Suprapubic skin (tissue), 4 donors: ENCODE measurements around the gene DDB1. TPM values are rescaled to one million over a fixed set of nuclear protein-coding genes. Genes with fewer than 3 reads are reported as not detected.

ENCODE experiments used
- DNase-seq, 2 donors: peaks; one replicate each; pipeline ENCODE4 v3.0.0-alpha.2; 2019; ENCODE audit warnings: low spot score in 2 of 2
- H3K27ac ChIP-seq: fragments of 200-600 bp; sonication (generic); one replicate; pipeline ENCODE4 v1.5.1; 2019
- H3K27me3 ChIP-seq: fragments of 200-600 bp; sonication (generic); one replicate; pipeline ENCODE4 v1.5.1; 2019
- H3K36me3 ChIP-seq: fragments of 200-600 bp; sonication (generic); one replicate; pipeline ENCODE4 v1.5.1; 2019
- H3K4me1 ChIP-seq: fragments of 200-600 bp; sonication (generic); one replicate; pipeline ENCODE4 v1.5.1; 2019
- H3K4me3 ChIP-seq: fragments of 200-600 bp; sonication (generic); one replicate; pipeline ENCODE4 v1.5.1; 2019; ENCODE audit warnings: mild to moderate bottlenecking
- H3K9me3 ChIP-seq: fragments of 200-600 bp; sonication (generic); one replicate; pipeline ENCODE4 v1.5.1; 2019
- CTCF ChIP-seq, 2 donors: fragments of 200-600 bp in 1 of 2; fragments of 450-650 bp in 1 of 2; sonication (generic) in 1 of 2; IDR thresholded peaks; one replicate each; pipeline ENCODE4 v1.5.1; 2016 to 2019; ENCODE audit warnings: antibody characterized with exemption in 2 of 2, mild to moderate bottlenecking in 1 of 2, moderate library complexity in 1 of 2
- EP300 ChIP-seq: sonication (generic); formaldehyde crosslinking; IDR thresholded peaks from one replicate; pipeline ENCODE4 v1.6.1; 2017; ENCODE audit warnings: antibody characterized with exemption
- POLR2A ChIP-seq, 2 donors: fragments of 450-650 bp; IDR thresholded peaks; one replicate each; pipeline ENCODE4 v1.6.1; 2017; ENCODE audit warnings: antibody characterized with exemption in 2 of 2, mild to moderate bottlenecking in 2 of 2, moderate library complexity in 2 of 2
- POLR2AphosphoS5 ChIP-seq, 3 donors: sonication (generic); formaldehyde crosslinking; IDR thresholded peaks; one replicate each; pipeline ENCODE4 v1.6.1; 2017; ENCODE audit warnings: antibody characterized with exemption in 3 of 3
- WGBS: methylation state at CpG from one replicate; pipeline ENCODE4 v1.1.5; 2018; 5-methylcytosine and 5-hydroxymethylcytosine counted together
- total RNA-seq, 4 donors: library from RNA; depleted of rRNA; stranded (reverse); fragments of >200 nt; gene quantifications; one replicate each; pipeline ENCODE4 v1.1.0, GENCODE V29; 2016

Gene DDB1
- total RNA-seq, 4 donors from 2014 or later: 151 to 219 (median 182) TPM

- Histone ChIP-seq H3K36me3 (peaks cover 57% of the 10 kb centered on the region), H3K27ac (no peak overlapping the region), H3K9me3 (no peaks in the 10 kb centered on the region), H3K4me3 (no peak overlapping the region), H3K4me1 (peaks cover 29% of the 10 kb centered on the region), H3K27me3 (no peaks in the 10 kb centered on the region)
- DNase-seq: no peak
- no peak for TF ChIP-seq POLR2A (IDR thresholded peaks at IDR 0.05)
- 93% methylated on average over 9 of the region's 10 CpGs for WGBS
These were observed 17.0 kb upstream of the DDB1 start for GRCh38 chr11:61349916-61350315.

- H3K27ac ChIP-seq: no peak overlapping the region
- WGBS: 81% methylated on average over 4 of the region's 12 CpGs
- peaks cover 32% of the 10 kb centered on the region for H3K4me1 ChIP-seq
- TF ChIP-seq POLR2AphosphoS5 (IDR thresholded peaks at IDR 0.05) (no peak), POLR2A (IDR thresholded peaks at IDR 0.05) (no peak), EP300 (no peak), CTCF (IDR thresholded peaks at IDR 0.05) (no peak)
- no peaks in the 10 kb centered on the region for H3K27me3 ChIP-seq
- H3K4me3 ChIP-seq: no peak overlapping the region
- no peak for DNase-seq
- H3K9me3 ChIP-seq: no peaks in the 10 kb centered on the region
- peaks cover 55% of the 10 kb centered on the region for H3K36me3 ChIP-seq
These were observed 16.4 kb upstream of the DDB1 start for GRCh38 chr11:61349189-61349751.

- H3K4me3 ChIP-seq: no peak overlapping the region
- no peak overlapping the region for H3K27ac ChIP-seq
- TF ChIP-seq POLR2A (IDR thresholded peaks at IDR 0.05) (no peak), CTCF (IDR thresholded peaks at IDR 0.05) (no peak), EP300 (no peak), POLR2AphosphoS5 (IDR thresholded peaks at IDR 0.05) (no peak)
- H3K4me1 ChIP-seq: peaks cover 26% of the 10 kb centered on the region
- 78% methylated on average over 5 of the region's 11 CpGs for WGBS
- no peaks in the 10 kb centered on the region for H3K9me3 ChIP-seq
- DNase-seq: no peak
- H3K36me3 ChIP-seq: peaks cover 58% of the 10 kb centered on the region
- no peaks in the 10 kb centered on the region for H3K27me3 ChIP-seq
These were observed 15.1 kb upstream of the DDB1 start for GRCh38 chr11:61347916-61348461.

- no peaks in the 10 kb centered on the region for H3K9me3 ChIP-seq
- no peak overlapping the region for H3K4me3 ChIP-seq
- TF ChIP-seq POLR2A (IDR thresholded peaks at IDR 0.05) (no peak), EP300 (no peak)
- no peaks in the 10 kb centered on the region for H3K27me3 ChIP-seq
- DNase-seq: no peak
- H3K27ac ChIP-seq: peak overlapping the region; percentile 73
- 47% methylated on average over 9 of the region's 14 CpGs for WGBS
- peaks cover 26% of the 10 kb centered on the region for H3K4me1 ChIP-seq
- peaks cover 60% of the 10 kb centered on the region for H3K36me3 ChIP-seq
These were observed 13.3 kb upstream of the DDB1 start for GRCh38 chr11:61345954-61346843.

GRCh38 chr11:61345170-61345610 lies 12.3 kb upstream of the DDB1 start:
- H3K9me3 ChIP-seq: no peaks in the 10 kb centered on the region
- DNase-seq: no peak
- peaks cover 51% of the 10 kb centered on the region for H3K36me3 ChIP-seq
- peaks cover 26% of the 10 kb centered on the region for H3K4me1 ChIP-seq
- no peak overlapping the region for H3K4me3 ChIP-seq
- no peaks in the 10 kb centered on the region for H3K27me3 ChIP-seq
- WGBS: 24% methylated on average over 3 of the region's 4 CpGs
- H3K27ac ChIP-seq: peak overlapping the region; percentile 73
- no peak for TF ChIP-seq CTCF (IDR thresholded peaks at IDR 0.05)
- TF ChIP-seq POLR2A (IDR thresholded peaks at IDR 0.05): no peak
- no peak for TF ChIP-seq POLR2AphosphoS5 (IDR thresholded peaks at IDR 0.05)
- TF ChIP-seq EP300: no peak
